ES-I3 (cell line): Measurements from ENCODE around the gene NXF2B.
"Not testable (repeated sequence)": the region's sequence is repeated elsewhere in the genome, so short reads cannot be mapped to it uniquely, and the experiment has no call there.

Experiments
- H3K36me3 ChIP-seq: 2 replicates; pipeline ENCODE4 v1.6.1; 2013; ENCODE audit warnings: mild to moderate bottlenecking, low read length, control low read depth, moderate library complexity; ENCODE audit not compliant: insufficient read depth
- H3K4me1 ChIP-seq: 2 replicates; pipeline ENCODE4 v1.6.1; 2013; ENCODE audit warnings: mild to moderate bottlenecking, control low read depth, low read length; ENCODE audit not compliant: insufficient read depth
- H3K9ac ChIP-seq: 2 replicates; pipeline ENCODE4 v1.6.1; 2013; ENCODE audit warnings: low read depth, mild to moderate bottlenecking, low read length, moderate library complexity
- H3K9me3 ChIP-seq: 2 replicates; pipeline ENCODE4 v1.6.1; 2013; ENCODE audit warnings: mild to moderate bottlenecking, low read length, moderate library complexity; ENCODE audit not compliant: control insufficient read depth, insufficient read depth

NXF2B gene, protein sequence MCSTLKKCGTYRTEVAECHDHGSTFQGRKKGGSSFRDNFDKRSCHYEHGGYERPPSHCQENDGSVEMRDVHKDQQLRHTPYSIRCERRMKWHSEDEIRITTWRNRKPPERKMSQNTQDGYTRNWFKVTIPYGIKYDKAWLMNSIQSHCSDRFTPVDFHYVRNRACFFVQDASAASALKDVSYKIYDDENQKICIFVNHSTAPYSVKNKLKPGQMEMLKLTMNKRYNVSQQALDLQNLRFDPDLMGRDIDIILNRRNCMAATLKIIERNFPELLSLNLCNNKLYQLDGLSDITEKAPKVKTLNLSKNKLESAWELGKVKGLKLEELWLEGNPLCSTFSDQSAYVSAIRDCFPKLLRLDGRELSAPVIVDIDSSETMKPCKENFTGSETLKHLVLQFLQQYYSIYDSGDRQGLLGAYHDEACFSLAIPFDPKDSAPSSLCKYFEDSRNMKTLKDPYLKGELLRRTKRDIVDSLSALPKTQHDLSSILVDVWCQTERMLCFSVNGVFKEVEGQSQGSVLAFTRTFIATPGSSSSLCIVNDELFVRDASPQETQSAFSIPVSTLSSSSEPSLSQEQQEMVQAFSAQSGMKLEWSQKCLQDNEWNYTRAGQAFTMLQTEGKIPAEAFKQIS

DNA sequence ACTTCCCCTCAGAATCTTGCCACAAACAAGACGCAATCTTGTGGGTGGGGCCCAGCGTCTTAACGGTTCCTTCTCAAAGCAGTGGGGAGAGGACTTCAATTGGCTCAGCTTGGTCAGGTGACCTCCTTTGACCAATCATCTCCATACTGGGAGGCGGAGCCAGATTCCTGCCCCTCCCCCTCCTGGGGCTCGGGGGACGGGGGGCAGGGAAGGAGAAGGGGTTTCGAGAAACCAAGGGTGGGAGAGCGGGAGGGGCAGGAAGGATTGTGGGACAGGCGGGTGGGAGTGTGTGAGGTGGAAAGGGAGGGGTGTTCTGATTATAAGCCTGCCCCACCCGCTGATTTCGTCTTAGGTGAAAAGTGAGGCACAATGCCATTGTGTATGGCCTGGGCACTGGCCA lies at the start of gene NXF2B:
NXF2B (minus strand) TSS at position 101 of the 400 bp plus-strand sequence. CDS start 59,972 bp downstream, outside the sequence.
- not testable (repeated sequence) for H3K4me1 ChIP-seq, H3K9me3 ChIP-seq, H3K9ac ChIP-seq, H3K36me3 ChIP-seq

DNA sequence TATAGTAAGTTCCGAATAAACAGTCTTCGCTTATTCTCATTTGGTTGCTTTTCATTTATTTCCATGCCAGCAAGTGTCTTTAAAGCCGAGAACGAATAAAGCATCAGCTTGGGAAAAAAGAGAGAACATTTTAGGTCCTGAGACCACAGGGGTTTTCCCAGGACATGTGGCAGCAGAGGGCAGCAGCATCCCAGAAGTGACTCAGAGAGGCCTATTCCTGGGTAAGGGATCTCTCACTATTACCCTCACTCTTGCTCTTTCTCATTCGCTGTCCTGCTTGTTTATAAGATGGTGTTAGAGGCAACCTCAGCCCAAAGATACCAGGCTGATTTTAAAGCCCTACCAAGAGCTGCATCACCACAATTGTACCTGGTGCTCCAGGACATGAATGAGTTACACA lies 39.0 kb upstream of the NXF2B start:
- H3K9ac ChIP-seq, H3K9me3 ChIP-seq, H3K36me3 ChIP-seq, H3K4me1 ChIP-seq: not testable (repeated sequence)

DNA sequence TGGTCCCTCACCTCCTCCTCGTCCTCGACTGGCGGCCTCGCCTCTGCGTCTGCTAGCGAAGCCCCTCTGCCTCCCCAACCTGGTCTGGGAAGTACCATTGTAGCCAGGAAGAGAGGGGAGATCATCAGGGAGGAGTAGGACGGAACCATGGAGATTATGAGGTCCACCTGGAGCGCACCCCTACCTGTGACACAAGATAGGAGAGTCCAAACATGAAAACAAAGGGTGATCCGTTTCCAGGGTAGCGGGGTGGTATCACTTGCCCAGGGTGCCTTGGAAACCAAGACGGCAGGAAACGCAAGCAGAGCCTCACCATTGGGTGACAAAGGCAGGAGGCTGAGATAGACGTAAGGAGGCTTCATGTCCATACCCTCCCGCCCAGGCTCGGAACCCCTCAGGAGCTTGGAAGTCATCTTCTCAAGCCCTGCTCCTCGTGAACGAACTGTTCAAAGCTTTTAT lies 32.0 kb upstream of the NXF2B start, which contains the start of gene TCP11X2:
TCP11X2 (minus strand) TSS at position 51 of the 459 bp plus-strand sequence.
- not testable (repeated sequence) for H3K9ac ChIP-seq, H3K4me1 ChIP-seq, H3K9me3 ChIP-seq, H3K36me3 ChIP-seq

DNA sequence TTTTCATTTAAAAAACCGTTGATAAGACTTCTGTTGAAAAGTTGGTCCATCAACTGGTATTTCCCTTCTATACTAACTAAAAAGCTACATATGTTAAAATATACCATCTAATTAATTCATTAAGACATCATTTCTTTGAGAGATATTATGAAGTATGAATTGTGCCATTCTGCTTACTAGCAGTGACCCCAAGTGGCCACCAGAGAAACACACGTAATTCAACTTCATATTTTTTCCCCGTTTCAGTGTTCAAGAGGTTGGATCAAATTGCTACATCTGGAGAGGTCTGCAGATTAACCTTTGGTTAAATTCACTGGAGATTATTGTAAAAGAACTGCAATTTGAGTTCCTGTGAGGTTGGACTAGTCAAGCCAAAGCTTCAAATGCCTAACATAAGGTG lies 30.4 kb upstream of the NXF2B start:
- H3K36me3 ChIP-seq, H3K9me3 ChIP-seq, H3K9ac ChIP-seq, H3K4me1 ChIP-seq: not testable (repeated sequence)

DNA sequence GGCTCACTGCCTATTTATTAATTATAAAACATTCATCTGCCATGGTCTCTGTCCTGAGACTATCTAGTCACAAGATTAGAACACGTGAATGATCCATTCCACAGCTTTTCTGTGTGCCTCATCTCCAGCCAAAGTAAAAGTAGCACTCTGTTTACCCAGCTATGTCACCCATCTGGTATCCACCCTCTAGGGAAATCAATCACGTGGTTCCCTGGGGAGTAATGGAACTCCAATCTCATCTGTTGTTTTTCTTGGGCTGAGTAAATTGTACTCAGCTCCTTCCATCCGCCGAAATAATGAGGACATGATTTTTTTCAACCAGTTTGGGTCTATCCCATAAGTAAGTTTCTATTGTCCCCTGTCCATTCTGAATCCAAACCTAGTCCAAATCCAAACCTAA lies 18.8 kb upstream of the NXF2B start:
- H3K9me3 ChIP-seq, H3K4me1 ChIP-seq, H3K9ac ChIP-seq, H3K36me3 ChIP-seq: not testable (repeated sequence)

DNA sequence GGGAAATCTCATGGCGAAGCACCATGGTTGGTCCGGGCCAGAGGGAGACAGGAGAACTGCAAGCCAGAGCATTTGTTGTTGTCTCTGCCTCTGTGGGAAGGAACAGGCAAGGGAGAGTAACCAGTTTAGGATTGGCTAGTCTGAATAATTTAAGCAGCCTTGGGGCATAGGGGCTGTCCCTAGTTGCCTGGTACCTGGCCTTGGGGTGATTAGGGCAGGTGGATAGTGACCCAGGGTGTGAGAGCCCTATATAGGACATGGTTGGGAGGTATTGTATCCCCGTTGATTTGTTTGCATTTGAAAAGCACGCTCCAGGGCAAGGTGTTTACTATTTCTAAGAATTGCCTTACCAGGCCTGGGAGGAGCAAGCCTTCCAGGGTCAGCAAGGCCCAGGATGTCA lies 25.3 kb downstream of the NXF2B start:
- not testable (repeated sequence) for H3K4me1 ChIP-seq, H3K9me3 ChIP-seq, H3K9ac ChIP-seq, H3K36me3 ChIP-seq

DNA sequence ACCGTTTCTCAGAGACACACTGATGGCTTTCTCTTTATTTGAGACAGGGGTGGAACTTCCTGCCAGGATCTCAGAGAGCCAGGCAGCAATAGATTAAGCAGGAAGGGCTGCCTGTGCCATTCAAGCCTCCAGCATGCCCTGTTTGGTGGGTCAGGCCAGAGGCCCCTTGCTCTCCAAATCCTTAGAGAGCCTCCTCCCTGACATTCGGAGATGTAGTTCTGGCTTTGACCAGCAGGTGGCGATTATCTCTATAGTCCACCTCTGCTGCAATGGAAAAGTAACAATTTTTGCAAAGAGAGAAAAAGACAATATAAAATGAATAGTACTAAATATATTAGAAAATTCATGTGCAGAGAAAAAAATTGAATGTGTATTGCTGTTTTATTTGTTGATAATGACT lies 93.9 kb downstream of the NXF2B start:
- H3K36me3 ChIP-seq = no peaks in the 10 kb centered on the region
- H3K9me3 ChIP-seq = no peaks in the 10 kb centered on the region
- H3K4me1 ChIP-seq = no peaks in the 10 kb centered on the region
- no peak overlapping the region for H3K9ac ChIP-seq

DNA sequence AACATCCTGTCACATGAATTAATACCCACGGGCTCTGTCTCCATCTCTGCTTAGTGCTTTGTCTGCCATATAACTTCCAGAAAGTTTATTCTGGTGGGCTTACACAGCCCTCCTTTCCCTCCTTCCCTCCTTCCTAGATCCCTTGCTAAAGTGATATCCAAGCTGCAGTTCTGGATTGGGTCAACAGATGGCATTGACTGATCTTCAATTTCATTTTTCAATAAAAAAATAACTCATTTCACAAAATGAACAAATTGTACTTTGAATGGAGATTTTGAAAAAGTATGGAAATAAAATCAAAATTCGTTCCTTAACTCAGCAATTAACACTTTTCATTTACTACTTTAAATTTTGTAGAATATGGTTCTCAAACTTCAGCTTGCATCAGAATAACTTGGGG lies 97.9 kb downstream of the NXF2B start:
- H3K36me3 ChIP-seq = no peaks in the 10 kb centered on the region
- H3K4me1 ChIP-seq = no peaks in the 10 kb centered on the region
- H3K9ac ChIP-seq = no peak overlapping the region
- no peaks in the 10 kb centered on the region for H3K9me3 ChIP-seq

DNA sequence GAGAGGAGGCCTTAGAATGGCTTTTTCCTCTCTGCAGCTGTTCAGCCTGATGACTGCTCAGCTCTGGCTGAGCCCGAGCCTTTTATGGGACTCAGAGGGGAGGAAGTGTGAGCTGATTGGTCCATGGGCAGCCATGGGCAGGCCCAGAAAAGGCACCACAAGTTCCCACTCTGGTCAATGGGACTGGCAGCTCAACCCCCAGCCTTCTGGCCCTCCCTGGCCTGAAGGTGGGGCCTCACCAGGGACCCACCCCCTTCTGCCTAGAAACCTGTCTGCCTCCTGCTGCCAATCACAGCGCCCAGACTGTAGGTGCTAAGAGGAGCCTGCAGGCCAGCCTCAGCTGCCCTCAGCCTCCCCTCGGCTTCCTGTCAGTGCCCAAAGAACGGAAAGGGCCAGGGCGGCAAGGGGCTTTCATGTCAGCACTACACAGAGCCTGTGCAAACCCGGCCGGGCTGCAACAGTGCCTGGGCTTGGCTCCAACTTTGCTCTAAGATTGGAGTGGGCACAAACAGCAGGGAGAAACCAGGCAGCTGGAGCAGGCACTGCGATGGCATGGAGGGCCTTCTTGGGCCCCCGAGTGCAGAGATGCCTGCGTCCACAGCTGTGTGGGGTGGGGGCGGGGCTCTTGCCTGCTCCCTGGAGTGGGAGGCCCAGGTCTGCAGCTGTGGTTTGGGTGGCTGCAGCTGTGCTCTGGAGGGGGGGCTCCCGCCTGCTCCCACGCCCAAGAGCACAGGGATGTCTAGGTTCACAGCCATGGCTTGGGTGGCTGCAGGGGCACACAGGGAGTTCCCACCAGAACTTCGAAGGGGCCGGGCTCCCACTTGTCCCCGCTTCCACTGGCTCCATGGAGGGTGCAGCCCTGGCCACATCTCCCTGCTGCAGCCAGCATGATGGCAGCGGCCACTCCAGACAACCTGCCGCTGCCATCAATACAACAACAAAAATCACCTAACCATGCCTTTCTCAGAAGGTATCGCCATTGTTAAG lies 100.2 kb downstream of the NXF2B start:
- H3K9ac ChIP-seq = peak overlapping the region; percentile 29; the same call in 1 of the 2 replicates

DNA sequence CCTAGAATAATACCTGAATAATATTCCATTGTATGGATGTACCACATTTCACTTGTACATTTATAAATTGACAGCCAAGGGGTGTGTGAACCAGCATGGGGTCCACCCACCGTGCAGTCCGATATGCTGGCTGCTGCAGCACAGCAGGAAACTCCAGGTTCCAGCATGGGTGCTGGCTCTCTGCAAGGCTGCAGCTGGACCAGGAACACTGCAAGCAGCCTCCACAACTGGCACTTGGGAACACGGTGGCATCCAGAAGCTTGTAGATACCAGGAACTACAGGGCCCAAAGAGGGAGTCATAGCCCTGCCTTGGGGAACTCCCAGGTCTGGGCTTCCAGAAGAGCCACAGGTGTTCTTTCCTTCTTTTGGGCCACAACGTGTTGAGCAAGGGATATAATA lies 101.6 kb downstream of the NXF2B start:
- Histone ChIP-seq H3K9ac (no peak overlapping the region), H3K36me3 (no peaks in the 10 kb centered on the region), H3K4me1 (no peaks in the 10 kb centered on the region), H3K9me3 (no peaks in the 10 kb centered on the region)

More for the DNA sequence above, 100.2 kb downstream of the NXF2B start:
- Histone ChIP-seq H3K9me3 (no peaks in the 10 kb centered on the region), H3K36me3 (no peaks in the 10 kb centered on the region), H3K4me1 (no peaks in the 10 kb centered on the region)
